Measurements from ENCODE around the gene MMS19.

The MMS19 gene

GRCh38 chr10:97445357-97445721, 52.9 kb downstream of the MMS19 start:
- no peak for DNase-seq (ENCODE audit: low read depth)

GRCh38 chr10:97444212-97444611, 54.0 kb downstream of the MMS19 start:
- no peak for DNase-seq (ENCODE audit: low read depth)
- H3K4me3 ChIP-seq (ENCODE audit: low read depth, low read length): no peak overlapping the region

More at GRCh38 chr10:97445357-97445721, 52.9 kb downstream of the MMS19 start:
- no peak for TF ChIP-seq CTCF (IDR thresholded peaks at IDR 0.05; ENCODE audit: control insufficient read depth, extremely low read depth, insufficient read depth)
- H3K4me3 ChIP-seq (ENCODE audit: low read depth, low read length): peak overlapping the region; percentile 99

GRCh38 chr10:97442277-97442676, 55.9 kb downstream of the MMS19 start:
- no peak overlapping the region for H3K4me3 ChIP-seq (ENCODE audit: low read depth, low read length)
- no peak for TF ChIP-seq CTCF (IDR thresholded peaks at IDR 0.05; ENCODE audit: control insufficient read depth, extremely low read depth, insufficient read depth)
- DNase-seq (ENCODE audit: low read depth): no peak

More at GRCh38 chr10:97444212-97444611, 54.0 kb downstream of the MMS19 start:
- no peak for TF ChIP-seq CTCF (IDR thresholded peaks at IDR 0.05; ENCODE audit: control insufficient read depth, extremely low read depth, insufficient read depth)

- no peak for DNase-seq (ENCODE audit: low read depth)
- no peak for TF ChIP-seq CTCF (IDR thresholded peaks at IDR 0.05; ENCODE audit: control insufficient read depth, extremely low read depth, insufficient read depth)
- no peak overlapping the region for H3K4me3 ChIP-seq (ENCODE audit: low read depth, low read length)
Observed at GRCh38 chr10:97435211-97435610, 63.0 kb downstream of the MMS19 start.

- H3K4me3 ChIP-seq (ENCODE audit: low read depth, low read length): no peak overlapping the region
- DNase-seq (ENCODE audit: low read depth): no peak
- TF ChIP-seq CTCF (IDR thresholded peaks at IDR 0.05; ENCODE audit: control insufficient read depth, extremely low read depth, insufficient read depth): no peak
Observed at GRCh38 chr10:97434557-97434956, 63.7 kb downstream of the MMS19 start.

GRCh38 chr10:97434055-97434454, 64.2 kb downstream of the MMS19 start:
- no peak overlapping the region for H3K4me3 ChIP-seq (ENCODE audit: low read depth, low read length)
- DNase-seq (ENCODE audit: low read depth): no peak
- no peak for TF ChIP-seq CTCF (IDR thresholded peaks at IDR 0.05; ENCODE audit: control insufficient read depth, extremely low read depth, insufficient read depth)

- peak overlapping the region; percentile 90 for H3K4me3 ChIP-seq (ENCODE audit: low read depth, low read length)
- no peak for DNase-seq (ENCODE audit: low read depth)
- no peak for TF ChIP-seq CTCF (IDR thresholded peaks at IDR 0.05; ENCODE audit: control insufficient read depth, extremely low read depth, insufficient read depth)
Observed at GRCh38 chr10:97428572-97428981, 69.6 kb downstream of the MMS19 start.
